Liver (tissue), 3 donors: ENCODE data around the gene GOSR1.

Experiments used
- GABPA ChIP-seq, 2 donors: IDR thresholded peaks in 1 of 2; conservative IDR thresholded peaks in 1 of 2; 2 replicates each; pipeline ENCODE4 v1.6.1; 2016; ENCODE audit warnings: antibody characterized with exemption in 2 of 2, mild to moderate bottlenecking in 1 of 2, moderate library complexity in 1 of 2
- JUND ChIP-seq, 2 donors: IDR thresholded peaks; 2 replicates each; pipeline ENCODE4 v1.6.1; 2016; ENCODE audit warnings: antibody characterized with exemption in 2 of 2
- REST ChIP-seq: IDR thresholded peaks from 2 replicates; pipeline ENCODE4 v1.6.1; 2016; ENCODE audit warnings: antibody characterized with exemption, mild to moderate bottlenecking
- SP1 ChIP-seq: IDR thresholded peaks from 2 replicates; pipeline ENCODE4 v1.6.1; 2018; ENCODE audit warnings: antibody characterized with exemption, mild to moderate bottlenecking
- TAF1 ChIP-seq: conservative IDR thresholded peaks from 2 replicates; pipeline ENCODE4 v1.6.1; 2016; ENCODE audit warnings: antibody characterized with exemption, mild to moderate bottlenecking
- YY1 ChIP-seq: IDR thresholded peaks from 2 replicates; pipeline ENCODE4 v1.6.1; 2016; ENCODE audit warnings: antibody characterized with exemption, mild to moderate bottlenecking
- ZBTB33 ChIP-seq: IDR thresholded peaks from 2 replicates; pipeline ENCODE4 v1.6.1; 2016; ENCODE audit warnings: antibody characterized with exemption
- TF ChIP-seq, protein P1 (sequence below): fragments of 150-350 bp; IDR thresholded peaks from 2 replicates; pipeline ENCODE4 v1.5.1; 2017; ENCODE audit warnings: improper control_type of control experiment, low read depth, low read length; ENCODE audit not compliant: missing input control
- TF ChIP-seq, protein P2 (sequence below): IDR thresholded peaks from 2 replicates; pipeline ENCODE4 v1.6.1; 2016; ENCODE audit warnings: antibody characterized with exemption
- TF ChIP-seq, protein P3 (sequence below): IDR thresholded peaks from 2 replicates; pipeline ENCODE4 v1.6.1; 2016; ENCODE audit warnings: antibody characterized with exemption
- donor health status: healthy.
- donor health status: healthy.

GRCh38 chr17:30472238-30472890 is 4.8 kb upstream of the GOSR1 start:
- TF ChIP-seq, protein P1, sequence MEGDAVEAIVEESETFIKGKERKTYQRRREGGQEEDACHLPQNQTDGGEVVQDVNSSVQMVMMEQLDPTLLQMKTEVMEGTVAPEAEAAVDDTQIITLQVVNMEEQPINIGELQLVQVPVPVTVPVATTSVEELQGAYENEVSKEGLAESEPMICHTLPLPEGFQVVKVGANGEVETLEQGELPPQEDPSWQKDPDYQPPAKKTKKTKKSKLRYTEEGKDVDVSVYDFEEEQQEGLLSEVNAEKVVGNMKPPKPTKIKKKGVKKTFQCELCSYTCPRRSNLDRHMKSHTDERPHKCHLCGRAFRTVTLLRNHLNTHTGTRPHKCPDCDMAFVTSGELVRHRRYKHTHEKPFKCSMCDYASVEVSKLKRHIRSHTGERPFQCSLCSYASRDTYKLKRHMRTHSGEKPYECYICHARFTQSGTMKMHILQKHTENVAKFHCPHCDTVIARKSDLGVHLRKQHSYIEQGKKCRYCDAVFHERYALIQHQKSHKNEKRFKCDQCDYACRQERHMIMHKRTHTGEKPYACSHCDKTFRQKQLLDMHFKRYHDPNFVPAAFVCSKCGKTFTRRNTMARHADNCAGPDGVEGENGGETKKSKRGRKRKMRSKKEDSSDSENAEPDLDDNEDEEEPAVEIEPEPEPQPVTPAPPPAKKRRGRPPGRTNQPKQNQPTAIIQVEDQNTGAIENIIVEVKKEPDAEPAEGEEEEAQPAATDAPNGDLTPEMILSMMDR, result no peak
- TF ChIP-seq SP1, result no peak
- TF ChIP-seq TAF1, result no peak
- TF ChIP-seq REST, result no peak
- TF ChIP-seq, protein P2, sequence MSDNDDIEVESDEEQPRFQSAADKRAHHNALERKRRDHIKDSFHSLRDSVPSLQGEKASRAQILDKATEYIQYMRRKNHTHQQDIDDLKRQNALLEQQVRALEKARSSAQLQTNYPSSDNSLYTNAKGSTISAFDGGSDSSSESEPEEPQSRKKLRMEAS, result no peak
- TF ChIP-seq YY1, result no peak
- no peak for TF ChIP-seq GABPA (IDR thresholded peaks at IDR 0.05 in 1 of 2, conservative IDR thresholded peaks at IDR 0.05 in 1 of 2)
- TF ChIP-seq ZBTB33, result no peak
- TF ChIP-seq, protein P3, sequence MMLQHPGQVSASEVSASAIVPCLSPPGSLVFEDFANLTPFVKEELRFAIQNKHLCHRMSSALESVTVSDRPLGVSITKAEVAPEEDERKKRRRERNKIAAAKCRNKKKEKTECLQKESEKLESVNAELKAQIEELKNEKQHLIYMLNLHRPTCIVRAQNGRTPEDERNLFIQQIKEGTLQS, result no peak
- TF ChIP-seq JUND (IDR thresholded peaks at IDR 0.05), result no peak
